Measurements from ENCODE around the gene REC8.

DNA sequence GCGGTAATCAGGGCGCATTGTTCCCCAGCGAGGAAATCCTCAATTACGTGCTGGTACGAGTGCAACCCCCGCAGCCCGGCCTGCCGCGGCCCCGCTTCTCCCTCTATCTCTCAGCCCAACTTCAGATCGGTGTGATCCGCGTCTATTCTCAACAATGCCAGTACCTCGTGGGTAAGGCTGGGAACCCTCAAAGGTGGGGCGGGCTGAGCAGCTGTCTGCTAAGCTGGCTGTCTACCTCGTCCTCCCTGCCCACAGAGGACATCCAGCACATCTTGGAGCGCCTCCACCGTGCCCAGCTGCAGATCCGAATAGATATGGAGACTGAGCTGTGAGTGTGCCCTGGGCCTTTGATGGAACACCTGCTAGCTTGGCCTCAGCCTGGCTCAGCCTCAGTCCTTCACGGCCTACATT, 996 bp downstream of the REC8 start:
- TF ChIP-seq, protein P1, sequence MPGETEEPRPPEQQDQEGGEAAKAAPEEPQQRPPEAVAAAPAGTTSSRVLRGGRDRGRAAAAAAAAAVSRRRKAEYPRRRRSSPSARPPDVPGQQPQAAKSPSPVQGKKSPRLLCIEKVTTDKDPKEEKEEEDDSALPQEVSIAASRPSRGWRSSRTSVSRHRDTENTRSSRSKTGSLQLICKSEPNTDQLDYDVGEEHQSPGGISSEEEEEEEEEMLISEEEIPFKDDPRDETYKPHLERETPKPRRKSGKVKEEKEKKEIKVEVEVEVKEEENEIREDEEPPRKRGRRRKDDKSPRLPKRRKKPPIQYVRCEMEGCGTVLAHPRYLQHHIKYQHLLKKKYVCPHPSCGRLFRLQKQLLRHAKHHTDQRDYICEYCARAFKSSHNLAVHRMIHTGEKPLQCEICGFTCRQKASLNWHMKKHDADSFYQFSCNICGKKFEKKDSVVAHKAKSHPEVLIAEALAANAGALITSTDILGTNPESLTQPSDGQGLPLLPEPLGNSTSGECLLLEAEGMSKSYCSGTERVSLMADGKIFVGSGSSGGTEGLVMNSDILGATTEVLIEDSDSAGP (CRISPR knock-in tag; IDR thresholded peaks at IDR 0.05; ENCODE audit: borderline replicate concordance): no peak
- TF ChIP-seq MYC (CRISPR knock-in tag; IDR thresholded peaks at IDR 0.05; ENCODE audit: borderline replicate concordance): no peak
- TF ChIP-seq, protein P2, sequence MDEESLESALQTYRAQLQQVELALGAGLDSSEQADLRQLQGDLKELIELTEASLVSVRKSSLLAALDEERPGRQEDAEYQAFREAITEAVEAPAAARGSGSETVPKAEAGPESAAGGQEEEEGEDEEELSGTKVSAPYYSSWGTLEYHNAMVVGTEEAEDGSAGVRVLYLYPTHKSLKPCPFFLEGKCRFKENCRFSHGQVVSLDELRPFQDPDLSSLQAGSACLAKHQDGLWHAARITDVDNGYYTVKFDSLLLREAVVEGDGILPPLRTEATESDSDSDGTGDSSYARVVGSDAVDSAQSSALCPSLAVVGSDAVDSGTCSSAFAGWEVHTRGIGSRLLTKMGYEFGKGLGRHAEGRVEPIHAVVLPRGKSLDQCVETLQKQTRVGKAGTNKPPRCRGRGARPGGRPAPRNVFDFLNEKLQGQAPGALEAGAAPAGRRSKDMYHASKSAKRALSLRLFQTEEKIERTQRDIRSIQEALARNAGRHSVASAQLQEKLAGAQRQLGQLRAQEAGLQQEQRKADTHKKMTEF (CRISPR knock-in tag; IDR thresholded peaks at IDR 0.05): no peak
- TF ChIP-seq, protein P3, sequence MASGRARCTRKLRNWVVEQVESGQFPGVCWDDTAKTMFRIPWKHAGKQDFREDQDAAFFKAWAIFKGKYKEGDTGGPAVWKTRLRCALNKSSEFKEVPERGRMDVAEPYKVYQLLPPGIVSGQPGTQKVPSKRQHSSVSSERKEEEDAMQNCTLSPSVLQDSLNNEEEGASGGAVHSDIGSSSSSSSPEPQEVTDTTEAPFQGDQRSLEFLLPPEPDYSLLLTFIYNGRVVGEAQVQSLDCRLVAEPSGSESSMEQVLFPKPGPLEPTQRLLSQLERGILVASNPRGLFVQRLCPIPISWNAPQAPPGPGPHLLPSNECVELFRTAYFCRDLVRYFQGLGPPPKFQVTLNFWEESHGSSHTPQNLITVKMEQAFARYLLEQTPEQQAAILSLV (CRISPR knock-in tag; IDR thresholded peaks at IDR 0.05; ENCODE audit: borderline replicate concordance): no peak
- TF ChIP-seq GATA4 (IDR thresholded peaks at IDR 0.05; ENCODE audit: borderline replicate concordance, low read depth): no peak
- TF ChIP-seq TBL1XR1 (IDR thresholded peaks at IDR 0.05; ENCODE audit: borderline replicate concordance, low read length, partially characterized antibody): no peak
- TF ChIP-seq, protein P4, sequence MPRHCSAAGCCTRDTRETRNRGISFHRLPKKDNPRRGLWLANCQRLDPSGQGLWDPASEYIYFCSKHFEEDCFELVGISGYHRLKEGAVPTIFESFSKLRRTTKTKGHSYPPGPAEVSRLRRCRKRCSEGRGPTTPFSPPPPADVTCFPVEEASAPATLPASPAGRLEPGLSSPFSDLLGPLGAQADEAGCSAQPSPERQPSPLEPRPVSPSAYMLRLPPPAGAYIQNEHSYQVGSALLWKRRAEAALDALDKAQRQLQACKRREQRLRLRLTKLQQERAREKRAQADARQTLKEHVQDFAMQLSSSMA (CRISPR knock-in tag; IDR thresholded peaks at IDR 0.05): no peak

All from HepG2 (cell line).